ENCODE data around the gene IGFL3.

- no peak for TF ChIP-seq ZC3H4 (CRISPR knock-in tag; IDR thresholded peaks at IDR 0.05; ENCODE audit: borderline replicate concordance)
- no peak for TF ChIP-seq PML (IDR thresholded peaks at IDR 0.05; ENCODE audit: low read length)
- TF ChIP-seq MXI1 (IDR thresholded peaks at IDR 0.05; ENCODE audit: low read depth, low read length) = 0 out of 2 replicates have a peak, but pooled peaks have one; percentile 25
- TF ChIP-seq SMC3 (conservative IDR thresholded peaks at IDR 0.05; ENCODE audit: insufficient read depth, low read depth, low read length) = peak; percentile 91
- no peak for TF ChIP-seq SREBF1 (IDR thresholded peaks at IDR 0.05; ENCODE audit: borderline replicate concordance, low read depth, low read length)
- TF ChIP-seq ZNF282 (CRISPR knock-in tag; IDR thresholded peaks at IDR 0.05) = no peak
- no peak for TF ChIP-seq ZNF274 (IDR thresholded peaks at IDR 0.05; ENCODE audit: borderline replicate concordance, low read depth, low read length)
- peak; percentile 53 for TF ChIP-seq TEAD4 (IDR thresholded peaks at IDR 0.05; ENCODE audit: low read length)
- TF ChIP-seq TEAD4 (CRISPR knock-in tag; IDR thresholded peaks at IDR 0.05; ENCODE audit: borderline replicate concordance) = no peak
- TF ChIP-seq ZNF592 (IDR thresholded peaks at IDR 0.05) = no peak
Observed at GRCh38 chr19:46076951-46077814, 47.3 kb downstream of the IGFL3 start.

Data from K562 (cell line).